HG03066 (cell line): Measurements from ENCODE around the gene OPN5.
A peak's percentile ranks its signal among the peaks of the same experiment; 100 is the strongest.
"Not testable (repeated sequence)": the region's sequence is repeated elsewhere in the genome, so short reads cannot be mapped to it uniquely, and the experiment has no call there.

ENCODE experiments used
- ATAC-seq: cut with Tn5 transposase; IDR thresholded peaks from one replicate; pipeline ENCODE4 v1.9.1; 2021; ENCODE audit warnings: low read depth; ENCODE audit not compliant: unreplicated experiment

OPN5 gene, protein sequence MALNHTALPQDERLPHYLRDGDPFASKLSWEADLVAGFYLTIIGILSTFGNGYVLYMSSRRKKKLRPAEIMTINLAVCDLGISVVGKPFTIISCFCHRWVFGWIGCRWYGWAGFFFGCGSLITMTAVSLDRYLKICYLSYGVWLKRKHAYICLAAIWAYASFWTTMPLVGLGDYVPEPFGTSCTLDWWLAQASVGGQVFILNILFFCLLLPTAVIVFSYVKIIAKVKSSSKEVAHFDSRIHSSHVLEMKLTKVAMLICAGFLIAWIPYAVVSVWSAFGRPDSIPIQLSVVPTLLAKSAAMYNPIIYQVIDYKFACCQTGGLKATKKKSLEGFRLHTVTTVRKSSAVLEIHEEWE

DNA sequence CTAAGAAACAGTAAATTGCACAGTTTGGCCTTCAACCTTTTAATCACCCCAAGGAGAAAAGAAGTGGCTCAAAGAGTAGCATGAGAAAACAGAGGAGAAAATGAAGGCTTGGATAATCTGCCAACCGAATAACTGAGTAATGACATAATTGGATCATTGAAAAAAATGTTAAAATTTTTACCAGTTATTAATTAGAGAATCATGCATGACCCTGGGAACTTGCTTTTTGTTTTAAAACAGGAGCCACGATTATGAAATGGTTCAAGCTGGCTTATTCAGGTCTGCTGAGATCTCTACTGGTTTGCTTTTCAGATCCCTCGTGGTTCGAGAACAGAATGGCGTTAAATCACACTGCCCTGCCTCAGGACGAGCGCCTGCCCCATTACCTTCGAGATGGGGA lies at the start of gene OPN5:
OPN5 (plus strand) TSS at position 301 of the 400 bp plus-strand sequence; CDS start at position 336, 35 bp downstream.
- no peak for ATAC-seq

DNA sequence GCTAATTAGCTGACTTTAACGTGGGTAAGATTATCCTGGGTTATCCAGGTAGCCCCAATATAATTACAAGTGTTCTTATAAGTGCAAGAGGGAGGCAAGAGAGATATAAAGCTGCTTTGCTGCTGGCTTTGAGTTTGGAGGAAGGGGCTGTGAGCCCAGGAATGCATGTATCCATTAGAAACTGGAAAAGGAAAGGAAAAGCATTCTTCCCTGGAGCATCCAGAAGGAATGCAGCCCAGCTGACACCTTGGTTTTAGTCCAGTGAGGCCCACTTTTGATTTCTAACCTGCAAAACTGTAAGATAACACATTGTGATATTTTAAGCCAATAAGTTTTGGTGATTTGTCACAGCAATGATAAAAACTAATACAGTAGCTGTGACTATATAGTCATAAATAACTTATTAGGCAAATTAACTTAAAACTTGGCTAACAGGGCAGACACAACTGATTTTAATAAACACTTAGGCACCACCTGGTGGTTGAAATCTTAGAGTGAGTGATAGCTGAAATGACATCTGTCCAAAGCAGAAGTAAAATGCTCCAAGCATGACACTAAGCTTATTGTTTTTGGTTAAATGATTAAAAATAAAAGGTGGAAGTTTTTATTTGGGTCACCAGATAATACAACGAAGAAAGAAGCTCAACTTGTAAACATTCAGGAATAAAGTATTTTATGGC lies 47.8 kb upstream of the OPN5 start:
- ATAC-seq, result no peak

DNA sequence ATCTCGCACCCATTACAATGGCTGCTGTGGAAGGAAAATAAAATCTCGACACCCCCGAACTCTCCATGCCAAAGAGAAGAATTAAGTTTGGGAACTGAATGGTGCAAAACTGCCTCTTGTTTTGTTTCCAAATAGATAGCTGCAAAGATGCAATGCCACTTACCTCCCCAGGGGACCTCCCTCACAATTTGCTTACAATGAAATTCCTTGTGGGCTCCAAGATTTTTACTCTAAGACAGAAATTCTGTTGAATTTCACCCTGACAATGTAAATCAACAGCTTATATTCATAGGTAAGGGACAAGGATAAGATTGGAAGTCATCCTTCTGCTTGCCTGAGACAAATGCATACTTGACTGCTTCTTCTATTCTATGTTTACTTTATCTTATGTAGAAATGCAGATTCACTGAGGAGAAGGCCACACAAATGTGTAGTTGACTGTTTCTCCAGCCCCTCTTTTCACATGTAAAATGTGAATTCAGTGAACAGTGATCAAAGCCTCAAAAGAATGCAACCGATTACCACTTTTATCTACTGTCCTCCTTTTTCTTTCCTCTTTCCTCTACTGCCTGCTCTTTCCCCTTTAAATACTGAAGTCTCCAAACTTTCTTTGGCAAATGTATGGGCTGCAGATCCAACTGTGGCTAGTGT lies 46.9 kb upstream of the OPN5 start:
- no peak for ATAC-seq

DNA sequence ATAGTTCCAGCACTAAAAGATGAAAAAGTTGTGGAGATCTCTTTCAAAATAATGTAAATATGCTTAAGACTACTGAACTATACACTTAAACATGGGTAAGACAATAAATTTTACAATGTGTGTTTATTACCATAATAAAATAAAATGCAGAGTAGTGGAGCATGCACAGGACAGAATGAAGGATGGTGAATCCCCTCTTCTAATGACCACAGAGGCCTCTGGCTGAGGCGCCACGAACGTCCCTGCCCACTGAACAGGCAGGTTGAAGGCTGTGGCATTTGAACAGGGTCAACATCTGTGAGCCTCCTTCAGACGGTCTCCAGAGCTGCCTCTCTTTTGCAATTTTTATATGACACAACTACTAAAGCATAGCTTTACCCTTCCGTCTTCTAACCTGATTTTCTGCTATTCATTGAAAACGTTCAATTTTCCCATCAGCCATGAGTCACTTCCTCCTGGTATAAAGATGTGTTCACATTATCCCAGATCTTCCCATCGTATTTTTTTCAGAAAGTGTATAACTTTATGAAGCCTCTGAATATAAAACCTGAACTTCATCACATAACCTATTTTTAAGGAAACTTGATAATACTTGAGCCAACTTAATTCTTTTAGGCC lies 45.6 kb upstream of the OPN5 start:
- ATAC-seq, result no peak

DNA sequence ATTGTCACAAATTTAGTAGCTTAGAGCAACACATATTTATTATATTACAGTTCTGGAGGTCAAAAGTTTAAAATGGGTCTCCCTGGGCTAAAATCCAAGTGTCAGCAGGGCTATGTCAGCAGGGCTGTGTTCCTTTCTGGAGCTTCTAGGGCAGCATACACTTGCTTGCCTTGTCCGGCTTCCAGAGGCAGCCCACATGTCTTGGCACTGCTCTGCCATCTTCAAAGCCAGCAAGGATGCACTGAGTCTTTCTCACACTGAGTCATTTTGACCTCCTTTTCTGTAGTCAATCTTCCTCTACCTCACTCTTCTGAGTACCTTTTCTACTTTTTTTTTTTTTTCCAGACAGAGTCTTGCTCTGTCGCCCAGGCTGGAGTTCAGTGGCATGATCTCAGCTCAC lies 44.4 kb upstream of the OPN5 start:
- ATAC-seq, result no peak

DNA sequence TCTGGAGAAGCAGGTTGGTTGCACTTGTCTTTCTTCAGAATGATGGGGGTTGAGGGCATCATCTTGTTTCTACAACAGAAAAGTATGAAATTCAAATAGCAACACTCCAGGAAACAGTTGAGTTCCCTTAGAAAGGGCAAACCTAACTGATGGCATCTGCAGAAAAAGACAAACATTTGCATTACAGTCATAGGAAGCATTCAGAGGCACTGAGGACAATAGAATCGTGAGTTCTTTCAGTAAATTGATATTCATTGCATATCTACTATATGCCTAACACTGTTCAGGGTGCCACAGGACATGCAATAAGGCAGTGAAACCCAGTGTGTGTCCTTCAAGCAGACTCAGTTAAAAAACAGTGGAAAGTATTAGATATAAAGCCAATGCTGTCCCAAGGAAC lies 41.1 kb upstream of the OPN5 start:
- no peak for ATAC-seq

DNA sequence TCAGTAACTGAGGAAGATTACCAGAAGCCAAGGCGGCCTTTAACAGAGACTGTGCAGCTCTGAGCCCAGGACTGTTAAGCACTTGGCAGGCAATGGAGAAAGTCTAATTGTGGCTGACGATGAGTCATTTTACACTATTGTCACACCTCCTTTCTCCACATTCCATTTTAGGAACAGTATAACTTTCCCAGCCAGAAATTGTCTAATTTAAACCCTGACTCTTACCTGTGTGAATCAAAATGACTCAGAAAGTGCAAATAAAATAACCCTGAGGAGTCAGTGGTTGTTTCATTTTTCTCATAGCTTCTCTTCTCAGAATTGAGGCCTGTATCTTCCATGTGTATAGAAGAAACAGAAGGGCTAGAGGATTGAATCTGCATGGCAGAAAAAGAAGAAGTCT lies 40.0 kb upstream of the OPN5 start:
- ATAC-seq, result no peak

DNA sequence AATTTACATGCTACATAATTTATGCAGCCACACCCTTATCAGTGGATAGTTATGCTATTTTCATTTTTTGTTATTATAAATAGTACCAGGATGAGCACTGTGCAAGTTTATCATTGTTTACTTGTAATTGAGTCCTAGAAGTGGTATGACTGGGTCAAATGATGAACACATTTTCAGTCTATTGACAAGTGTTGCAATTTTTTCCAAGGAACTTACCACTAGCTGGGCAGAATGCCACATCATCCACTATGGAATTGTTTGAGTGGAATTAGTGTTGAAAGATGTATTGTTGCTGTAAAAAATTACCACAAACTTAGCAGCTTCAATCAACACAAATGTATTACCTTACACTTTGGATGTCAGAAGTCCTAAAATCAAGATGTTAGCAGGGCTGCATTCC lies 38.1 kb upstream of the OPN5 start:
- ATAC-seq, result no peak

DNA sequence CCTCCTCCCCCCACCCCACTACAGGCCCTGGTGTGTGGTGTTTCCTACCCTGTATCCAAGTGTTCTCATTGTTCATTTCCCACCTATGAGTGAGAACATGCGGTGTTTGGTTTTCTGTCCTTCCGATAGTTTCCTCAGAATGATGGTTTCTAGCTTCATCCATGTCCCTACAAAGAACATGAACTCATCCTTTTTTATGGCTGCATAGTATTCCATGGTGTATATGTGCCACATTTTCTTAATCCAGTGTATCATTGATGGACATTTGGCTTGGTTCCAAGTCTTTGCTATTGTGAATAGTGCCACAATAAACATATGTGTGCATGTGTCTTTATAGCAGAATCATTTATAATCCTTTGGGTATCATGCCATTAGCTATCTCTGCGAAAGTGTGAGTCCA lies 36.6 kb upstream of the OPN5 start:
- ATAC-seq, result not testable (repeated sequence)

DNA sequence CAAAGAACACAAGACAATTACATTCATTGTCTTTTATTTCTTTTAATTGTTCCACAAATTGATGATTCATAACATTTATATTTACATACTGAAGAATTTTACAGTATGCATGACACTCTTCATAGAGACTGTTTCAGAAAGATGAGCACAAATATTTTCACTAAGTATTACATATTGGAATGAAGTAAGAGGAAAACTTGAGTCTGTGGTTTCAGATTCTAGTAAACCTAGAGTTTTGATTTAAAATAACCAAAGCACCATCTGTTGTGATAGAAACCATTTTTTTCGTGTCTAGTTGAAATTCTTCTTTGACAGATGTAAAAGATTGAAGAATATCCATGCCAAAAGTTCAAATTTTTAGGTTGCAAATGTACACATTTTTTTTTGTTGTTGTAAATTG lies 32.1 kb upstream of the OPN5 start:
- ATAC-seq, result no peak

DNA sequence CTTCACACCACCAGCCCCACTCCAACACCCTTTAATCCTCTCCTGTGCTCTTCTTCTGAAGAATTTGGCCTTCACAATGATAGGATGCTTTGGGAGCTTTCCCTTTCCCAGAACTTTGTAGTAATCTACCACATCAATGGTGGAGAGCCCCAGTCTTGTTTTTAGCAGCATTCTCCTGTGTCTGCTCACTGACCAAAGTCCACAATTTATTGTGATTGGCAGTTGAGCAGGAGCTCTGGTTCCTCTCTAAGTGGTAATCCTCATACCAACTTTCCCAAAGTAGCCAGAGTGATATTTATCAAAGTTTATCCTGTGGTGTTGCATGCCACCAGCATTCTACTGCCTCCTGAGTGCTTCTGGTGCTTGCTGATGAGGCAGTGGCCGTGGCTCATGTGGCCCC lies 29.0 kb upstream of the OPN5 start:
- ATAC-seq, result no peak

DNA sequence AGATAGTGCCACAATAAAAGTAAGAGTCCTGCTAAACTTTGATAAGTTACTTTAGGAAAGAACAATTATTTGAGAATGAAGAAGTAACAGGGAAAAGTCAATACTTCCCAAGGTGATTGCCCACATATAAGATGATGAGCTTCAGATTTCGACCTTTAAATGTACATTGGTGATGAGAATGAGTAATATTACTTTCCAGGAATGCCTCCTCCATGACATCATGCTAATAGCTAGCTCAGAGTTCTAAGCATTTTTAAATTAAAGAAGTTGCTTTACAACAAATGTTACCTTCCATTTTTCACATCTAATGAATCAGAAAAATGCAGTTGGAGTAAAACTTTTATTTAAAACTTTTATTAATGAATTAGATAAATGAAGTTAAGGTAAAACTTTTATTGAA lies 22.5 kb upstream of the OPN5 start:
- no peak for ATAC-seq

DNA sequence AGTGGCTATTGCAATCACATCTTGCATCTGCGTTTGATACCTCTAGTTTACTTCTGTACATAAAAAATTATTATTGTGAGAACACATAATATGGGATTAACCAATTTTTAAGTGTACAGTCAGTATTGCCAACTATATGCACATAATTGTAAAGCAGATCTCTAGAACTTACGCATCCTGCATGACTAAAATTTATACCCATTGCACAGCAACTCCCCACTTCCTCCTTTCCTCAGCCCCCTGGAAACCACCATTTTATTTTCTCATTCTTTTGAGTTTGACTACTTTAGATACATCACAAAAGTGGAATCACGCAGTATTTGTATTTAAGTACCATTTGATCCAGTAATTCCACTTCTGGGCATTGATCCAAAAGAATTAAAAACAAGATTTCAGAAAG lies 19.3 kb upstream of the OPN5 start:
- no peak for ATAC-seq

DNA sequence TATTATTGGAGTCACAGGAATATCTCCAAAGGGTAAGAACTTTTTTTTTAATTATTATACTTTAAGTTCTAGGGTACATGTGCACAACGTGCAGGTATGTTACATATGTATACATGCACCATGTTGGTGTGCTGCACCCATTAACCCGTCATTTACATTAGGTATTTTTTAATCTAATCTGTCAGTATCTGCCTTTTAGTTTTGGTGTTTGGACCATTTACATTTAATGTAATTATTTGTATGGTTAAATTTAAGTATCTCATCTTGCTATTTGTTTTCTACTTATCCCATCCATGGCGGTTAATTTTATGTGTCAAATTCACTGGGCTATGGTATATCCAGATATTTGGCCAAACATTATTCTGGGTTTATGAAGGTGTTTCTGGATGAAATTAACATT lies 15.4 kb upstream of the OPN5 start:
- ATAC-seq, result no peak

DNA sequence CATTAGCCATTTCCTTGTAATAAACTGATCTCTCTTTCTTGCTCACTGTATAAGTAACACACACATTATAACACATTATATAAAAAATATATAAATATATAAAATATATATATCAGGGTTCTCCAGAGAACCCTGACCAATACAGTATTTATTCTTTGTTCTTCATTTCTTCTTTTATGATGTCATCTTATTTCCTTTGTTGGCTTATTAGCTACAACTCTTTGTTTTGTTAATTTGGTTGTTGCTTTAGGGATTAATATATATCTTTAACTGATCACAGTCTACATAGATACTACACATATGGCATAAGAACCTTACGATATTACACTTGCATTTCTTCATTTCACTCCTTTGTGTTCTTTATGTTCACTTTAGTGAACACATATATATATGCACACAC lies 14.7 kb upstream of the OPN5 start:
- no peak for ATAC-seq

DNA sequence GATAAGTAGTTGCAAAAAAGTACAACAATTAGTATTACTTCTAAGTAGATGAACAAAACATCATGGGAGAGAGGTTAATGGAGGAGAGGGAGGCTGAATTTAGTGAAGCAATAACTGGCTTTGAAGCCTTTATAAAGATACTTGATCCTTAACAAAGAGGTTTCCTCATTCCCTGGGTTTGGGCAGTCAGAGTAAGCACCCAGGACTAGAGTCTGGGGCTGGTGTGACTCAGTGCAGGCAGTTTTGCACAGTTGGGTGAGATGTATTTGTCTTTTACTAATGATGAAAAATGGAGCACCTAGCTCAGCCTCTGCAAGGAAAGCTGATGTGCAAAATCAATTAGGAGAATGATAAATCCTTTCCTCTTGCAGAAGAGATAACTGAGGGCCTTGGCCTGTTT lies 11.8 kb upstream of the OPN5 start:
- ATAC-seq, result no peak

DNA sequence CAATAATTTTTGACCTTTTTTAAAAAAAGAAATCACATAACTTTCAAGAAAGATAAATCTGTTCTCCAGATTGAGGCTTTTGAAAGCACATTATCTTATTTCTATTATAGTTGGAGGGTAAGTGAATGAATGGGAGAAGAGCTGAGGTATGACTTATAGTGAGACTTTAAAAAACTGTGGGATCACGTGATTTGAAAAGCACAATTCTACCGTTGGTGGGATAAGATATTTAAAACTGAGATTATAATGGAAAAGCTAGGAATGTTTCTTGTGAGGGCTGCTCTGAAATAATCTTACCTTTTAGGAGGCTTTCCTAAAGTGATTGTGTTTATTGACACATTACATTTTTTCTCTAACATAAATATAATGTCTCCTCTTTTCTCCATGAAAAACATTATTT lies 9.5 kb upstream of the OPN5 start:
- no peak for ATAC-seq

DNA sequence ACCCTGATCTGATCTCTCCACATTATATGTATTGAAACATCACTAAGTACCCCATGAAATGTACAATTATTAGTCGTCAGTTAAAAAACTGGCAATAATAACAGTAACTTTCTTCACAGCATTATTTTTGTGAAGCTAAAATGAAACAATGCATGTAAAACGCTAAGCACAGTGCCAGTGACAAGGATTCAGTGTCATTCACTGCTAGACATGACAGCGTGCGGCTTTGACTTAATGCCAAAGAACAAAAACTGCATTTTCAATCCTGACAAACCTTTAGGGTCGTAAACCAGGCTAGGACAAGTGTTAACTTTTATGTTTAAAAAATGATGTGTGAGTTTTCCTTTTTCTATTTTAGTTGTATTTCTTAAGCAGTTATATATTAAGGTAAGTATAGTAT lies 8.8 kb upstream of the OPN5 start:
- no peak for ATAC-seq

DNA sequence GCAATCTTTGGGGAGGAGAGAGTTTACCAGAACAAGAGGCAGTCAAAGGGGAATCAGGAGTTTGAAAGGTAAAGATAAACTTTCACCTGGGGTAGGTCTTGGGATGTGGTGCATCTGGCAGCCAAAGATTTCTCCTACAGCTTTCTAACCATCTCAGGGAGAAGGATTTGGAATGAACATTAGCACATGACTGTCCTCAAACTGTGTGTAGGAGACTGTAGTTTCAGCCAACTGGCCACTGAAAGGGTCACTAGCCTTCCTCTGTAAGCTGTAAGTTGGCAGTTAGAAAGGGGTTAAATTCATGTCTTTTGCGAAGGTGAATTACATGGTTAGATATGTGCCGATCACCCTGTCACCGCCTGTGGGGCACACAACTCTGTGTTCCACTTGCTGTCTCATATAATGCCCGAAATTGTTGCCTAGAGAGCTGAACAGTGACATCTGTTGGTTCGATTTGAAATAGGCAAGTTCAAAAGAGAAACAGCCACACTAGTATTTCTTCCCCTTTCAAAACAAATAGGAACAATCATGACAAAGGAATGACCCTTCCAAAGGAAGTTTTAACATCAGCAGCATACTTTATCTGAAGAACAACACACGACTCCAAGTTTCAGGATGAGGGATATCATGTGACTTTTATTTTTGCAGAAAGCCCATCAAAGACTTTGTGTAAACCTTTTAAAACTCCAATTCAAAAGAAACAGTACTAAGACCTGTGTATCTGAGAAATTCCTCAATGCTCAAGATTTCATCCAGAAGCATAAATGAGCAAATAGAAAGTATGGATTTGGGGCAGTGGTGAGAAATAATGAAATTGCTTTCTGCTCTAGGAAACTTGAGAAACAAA lies 1.1 kb upstream of the OPN5 start:
- peak; percentile 95 for ATAC-seq

DNA sequence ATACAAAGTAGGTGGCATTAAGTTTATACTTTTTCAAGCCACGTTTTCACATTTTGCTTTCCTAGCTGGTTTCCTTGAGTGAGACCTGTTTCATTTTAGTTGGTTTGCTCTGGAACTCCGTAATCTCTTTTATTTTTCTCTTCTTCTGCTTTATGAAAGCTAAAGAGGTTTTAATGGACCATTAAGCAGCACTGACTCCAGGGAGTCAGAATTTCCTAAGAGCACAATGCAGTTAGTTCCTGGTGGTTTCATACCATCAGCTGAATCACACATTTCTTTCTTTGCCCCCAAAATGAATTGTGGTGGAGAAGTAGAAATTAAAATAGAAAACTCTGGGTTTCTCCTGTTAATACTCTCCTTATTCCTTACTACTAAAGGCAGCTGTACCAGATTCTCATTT lies 3.4 kb downstream of the OPN5 start:
- no peak for ATAC-seq
